Subcutaneous abdominal adipose tissue (tissue), 5 donors: ENCODE data around the gene SARM1.

Experiments
- H3K27ac ChIP-seq: one replicate; pipeline ENCODE4 v1.7.0; 2013; ENCODE audit warnings: low read depth, mild to moderate bottlenecking, inconsistent platforms, low read length, moderate library complexity
- H3K27me3 ChIP-seq, 5 donors: one replicate each; pipeline ENCODE4 v1.7.0; 2013; ENCODE audit warnings: low read length in 5 of 5, inconsistent platforms in 1 of 5; ENCODE audit not compliant: control insufficient read depth in 5 of 5, insufficient read depth in 4 of 5
- H3K36me3 ChIP-seq, 5 donors: one replicate each; pipeline ENCODE4 v1.7.0; 2013; ENCODE audit warnings: low read length in 5 of 5; ENCODE audit not compliant: control insufficient read depth in 5 of 5, insufficient read depth in 5 of 5
- H3K4me1 ChIP-seq, 5 donors: one replicate each; pipeline ENCODE4 v1.7.0; 2013; ENCODE audit warnings: low read length in 5 of 5, mild to moderate bottlenecking in 3 of 5, moderate library complexity in 1 of 5; ENCODE audit not compliant: control insufficient read depth in 5 of 5, insufficient read depth in 5 of 5
- H3K4me3 ChIP-seq, 5 donors: one replicate each; pipeline ENCODE4 v1.7.0; 2013; ENCODE audit warnings: low read length in 5 of 5, low read depth in 1 of 5
- H3K9ac ChIP-seq, 5 donors: one replicate each; pipeline ENCODE4 v1.7.0; 2013; ENCODE audit warnings: low read length in 5 of 5, mild to moderate bottlenecking in 4 of 5, moderate library complexity in 3 of 5
- H3K9me3 ChIP-seq, 5 donors: one replicate each; pipeline ENCODE4 v1.7.0; 2013; ENCODE audit warnings: low read length in 5 of 5; ENCODE audit not compliant: control insufficient read depth in 5 of 5
- donor health status: healthy.
- donor health status: healthy.
- donor health status: healthy.
- donor health status: healthy.
- donor health status: healthy.

Gene SARM1

DNA sequence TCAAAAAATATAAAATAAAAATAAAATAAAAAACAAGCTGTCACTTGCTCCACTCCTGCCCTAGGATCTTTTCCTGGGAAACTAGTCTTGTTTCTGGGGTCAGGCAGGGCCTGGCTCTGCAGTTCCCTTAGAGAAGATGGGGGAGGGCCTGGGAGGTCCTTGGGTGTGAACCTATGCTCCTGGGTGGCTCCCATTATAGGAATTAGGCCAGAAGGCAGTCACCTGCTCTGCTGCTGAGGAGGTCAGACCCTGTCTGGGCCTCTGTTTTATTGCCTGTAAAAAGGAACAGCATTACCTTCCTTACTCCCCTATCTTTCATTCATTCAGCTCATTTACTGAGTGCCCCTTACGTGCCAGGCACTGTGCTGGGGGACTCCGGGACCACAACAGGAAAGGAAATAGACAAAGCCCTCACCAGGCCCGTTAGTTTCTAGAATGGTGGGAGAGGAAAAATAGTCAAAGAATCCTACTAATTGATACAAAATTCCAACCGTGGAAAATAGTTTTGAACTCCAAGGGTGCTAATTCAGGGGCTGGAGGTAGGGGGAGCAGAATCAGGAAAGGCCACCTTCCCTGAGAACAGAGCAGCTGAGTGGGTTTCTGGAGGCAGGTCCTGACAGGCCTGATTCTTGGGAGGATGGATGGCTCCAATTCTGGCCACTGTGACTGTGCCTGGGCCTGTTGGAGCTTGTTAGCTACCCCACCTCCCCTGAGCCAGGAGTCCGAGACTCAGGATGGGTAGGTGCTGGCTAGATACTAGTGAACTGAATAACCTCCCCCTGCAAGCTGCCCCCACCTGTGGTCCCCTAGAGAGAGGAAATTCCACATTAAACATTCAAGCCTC is 35.9 kb downstream of the SARM1 start:
- no peak overlapping the region for H3K4me3 ChIP-seq
- H3K4me1 ChIP-seq: peaks cover 4 to 40% (median 25%) of the 10 kb centered on the region in 5 donors
- H3K27me3 ChIP-seq: no peaks in the 10 kb centered on the region
- H3K36me3 ChIP-seq: peaks cover 0 to 9% (median 6%) of the 10 kb centered on the region in 5 donors
- no peak overlapping the region for H3K27ac ChIP-seq
- no peaks in the 10 kb centered on the region for H3K9me3 ChIP-seq
- no peak overlapping the region for H3K9ac ChIP-seq

DNA sequence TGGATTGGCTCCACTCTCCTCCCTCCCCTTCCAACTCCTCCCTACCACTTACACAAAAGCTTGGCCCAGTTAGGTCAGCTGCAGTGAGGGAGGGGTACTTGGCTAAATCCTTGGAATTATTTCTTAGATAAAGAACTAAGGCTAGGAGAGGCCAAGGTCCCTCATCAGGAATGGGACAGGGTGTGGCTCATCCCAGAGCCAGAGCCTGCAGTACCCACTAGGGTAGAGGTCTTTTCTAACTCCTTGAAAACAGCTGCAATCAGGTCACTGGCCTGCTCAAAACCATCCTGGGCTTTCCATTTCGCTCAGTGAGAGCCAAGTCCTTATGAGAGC is 36.4 kb downstream of the SARM1 start:
- Histone ChIP-seq H3K9me3 (no peaks in the 10 kb centered on the region), H3K4me3 (no peak overlapping the region), H3K27ac (no peak overlapping the region), H3K9ac (no peak overlapping the region), H3K4me1 (peaks cover 3 to 34% (median 23%) of the 10 kb centered on the region in 5 donors), H3K36me3 (peaks cover 0 to 4% (median 3%) of the 10 kb centered on the region in 5 donors), H3K27me3 (no peaks in the 10 kb centered on the region)

DNA sequence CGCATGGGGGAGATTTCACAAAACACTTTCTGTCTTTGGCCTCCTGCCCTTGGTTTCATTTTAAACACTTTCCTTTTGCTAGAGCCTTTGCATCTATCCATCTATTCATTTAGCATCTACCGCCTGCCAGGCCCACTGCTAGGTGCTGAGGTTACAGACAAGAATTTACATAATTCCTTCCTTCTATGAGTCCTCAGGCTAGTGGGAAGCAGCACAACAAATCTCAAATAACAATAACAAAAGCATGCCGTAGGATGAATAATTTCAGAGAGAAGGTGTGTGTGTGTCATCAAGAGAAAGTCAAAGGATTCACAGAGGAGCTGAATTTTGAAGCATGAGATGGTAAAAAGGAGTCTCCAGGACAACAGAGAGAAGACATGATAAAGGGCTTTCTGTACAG is 40.6 kb downstream of the SARM1 start:
- H3K36me3 ChIP-seq: no peaks in the 10 kb centered on the region
- no peak overlapping the region for H3K4me3 ChIP-seq

DNA sequence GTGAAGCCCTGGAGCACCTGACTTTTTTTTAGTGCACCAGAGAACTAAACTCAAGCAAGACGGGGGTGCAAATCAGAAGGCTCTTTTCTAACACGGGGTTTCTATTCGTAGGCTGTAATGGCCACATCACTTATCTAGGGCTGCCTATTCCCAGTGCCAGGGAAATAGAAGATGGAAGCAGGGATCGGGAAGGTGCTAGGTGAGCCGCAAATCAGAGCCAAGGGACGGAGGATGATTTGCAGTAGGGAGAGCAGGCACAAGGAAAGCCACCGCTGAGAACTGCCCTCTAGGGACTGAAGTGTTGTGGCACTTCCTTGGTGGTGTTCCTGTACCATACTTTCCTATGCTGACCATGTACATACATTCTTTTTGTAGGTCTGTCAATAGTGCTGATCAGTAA is 42.3 kb downstream of the SARM1 start:
- H3K27ac ChIP-seq: no peak overlapping the region
- H3K9me3 ChIP-seq: no peaks in the 10 kb centered on the region
- peaks cover 0 to 6% (median 3%) of the 10 kb centered on the region in 5 donors for H3K4me1 ChIP-seq

More for the DNA sequence above, 40.6 kb downstream of the SARM1 start:
- Histone ChIP-seq H3K9ac (no peak overlapping the region), H3K27me3 (peaks cover 0 to 3% (median 0%) of the 10 kb centered on the region in 5 donors), H3K27ac (no peak overlapping the region), H3K9me3 (no peaks in the 10 kb centered on the region), H3K4me1 (peaks cover 0 to 6% (median 3%) of the 10 kb centered on the region in 5 donors)

DNA sequence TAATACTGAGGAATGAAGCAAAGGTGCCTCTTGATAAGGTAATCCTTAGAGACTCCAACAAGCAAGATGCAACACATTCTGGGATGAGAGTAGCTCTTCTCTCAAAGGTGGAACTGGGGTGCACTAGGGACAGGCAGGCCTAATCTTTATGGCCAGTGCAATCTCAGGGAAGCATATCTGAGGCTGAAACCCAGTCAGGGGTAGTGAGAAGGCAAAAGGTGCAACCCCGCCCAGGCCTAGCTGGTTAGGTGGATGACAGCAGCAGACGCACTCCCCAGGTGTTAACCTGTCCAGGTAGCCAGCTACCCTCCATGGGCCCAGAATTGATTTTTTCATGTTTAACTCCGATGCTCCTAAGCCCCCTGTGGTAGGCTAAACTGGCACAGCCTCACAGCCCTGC is 44.4 kb downstream of the SARM1 start:
- Histone ChIP-seq H3K36me3 (no peaks in the 10 kb centered on the region), H3K9ac (no peak overlapping the region), H3K27me3 (peaks cover 0 to 3% (median 0%) of the 10 kb centered on the region in 5 donors), H3K27ac (no peak overlapping the region), H3K9me3 (no peaks in the 10 kb centered on the region), H3K4me1 (peaks cover 0 to 6% (median 3%) of the 10 kb centered on the region in 5 donors), H3K4me3 (no peak overlapping the region)

More for the DNA sequence above, 42.3 kb downstream of the SARM1 start:
- H3K9ac ChIP-seq: no peak overlapping the region
- H3K4me3 ChIP-seq: no peak overlapping the region
- peaks cover 0 to 3% (median 0%) of the 10 kb centered on the region in 5 donors for H3K27me3 ChIP-seq
- H3K36me3 ChIP-seq: no peaks in the 10 kb centered on the region

DNA sequence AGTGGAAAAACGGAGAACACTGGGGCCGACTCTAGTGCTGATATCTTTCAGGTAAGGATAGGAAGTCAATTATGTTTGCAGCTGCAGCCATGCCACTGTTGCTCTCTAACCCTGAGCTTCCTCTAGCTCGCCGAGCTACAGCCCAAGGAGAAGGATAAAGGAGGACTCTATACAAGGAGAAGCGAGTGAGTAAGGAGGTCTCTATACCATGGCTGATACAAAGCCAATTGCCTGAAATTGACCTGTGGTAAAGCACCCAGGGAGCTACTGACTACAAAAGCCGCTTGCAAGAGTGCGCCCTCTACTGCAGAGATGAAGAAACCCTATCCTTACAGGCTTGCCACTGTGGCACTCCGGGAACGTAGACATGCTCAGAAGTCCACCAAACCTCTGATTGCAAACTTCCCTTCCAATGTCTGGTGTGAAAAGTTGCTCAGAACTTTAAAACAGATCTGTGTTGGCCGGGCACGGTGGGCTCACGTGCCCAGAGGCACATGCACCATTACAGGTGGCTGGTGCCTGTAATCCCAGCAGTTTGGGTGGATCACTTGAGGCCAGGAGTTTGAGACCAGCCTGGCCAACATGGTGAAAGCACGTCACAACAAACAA is 45.3 kb downstream of the SARM1 start:
- no peaks in the 10 kb centered on the region for H3K36me3 ChIP-seq
- no peaks in the 10 kb centered on the region for H3K9me3 ChIP-seq
- H3K4me3 ChIP-seq: no peak overlapping the region
- H3K9ac ChIP-seq: no peak overlapping the region
- H3K27me3 ChIP-seq: peaks cover 0 to 3% (median 0%) of the 10 kb centered on the region in 5 donors
- no peak overlapping the region for H3K27ac ChIP-seq
- H3K4me1 ChIP-seq: peaks cover 0 to 6% (median 3%) of the 10 kb centered on the region in 5 donors

DNA sequence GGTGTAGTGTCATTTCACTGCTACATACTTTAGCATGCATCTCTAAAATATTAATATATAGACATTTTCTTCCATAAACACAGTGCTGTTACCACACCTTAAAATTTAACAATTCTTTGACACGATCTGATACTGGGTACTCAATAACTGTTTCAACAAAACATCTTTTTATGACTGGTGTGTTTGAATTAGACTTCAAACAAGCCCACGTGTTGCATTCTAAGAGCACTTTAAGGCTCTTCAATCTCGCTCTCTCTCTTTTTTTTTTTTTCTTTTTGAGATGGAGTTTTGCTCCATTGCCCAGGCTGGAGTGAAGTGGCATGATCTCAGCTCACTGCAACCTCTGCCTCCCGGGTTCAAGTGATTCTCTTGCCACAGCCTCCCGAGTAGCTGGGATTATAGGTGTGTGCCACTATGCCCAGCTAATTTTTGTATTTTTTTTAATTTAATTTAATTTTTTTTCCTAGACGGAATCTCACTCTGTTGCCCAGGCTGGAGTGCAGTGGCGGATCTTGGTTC is 50.4 kb downstream of the SARM1 start:
- Histone ChIP-seq H3K36me3 (no peaks in the 10 kb centered on the region), H3K9ac (no peak overlapping the region), H3K27me3 (peaks cover 2 to 8% (median 6%) of the 10 kb centered on the region in 5 donors), H3K4me1 (peaks cover 0 to 2% (median under 1%) of the 10 kb centered on the region in 5 donors), H3K4me3 (no peak overlapping the region), H3K27ac (no peak overlapping the region), H3K9me3 (no peaks in the 10 kb centered on the region)

DNA sequence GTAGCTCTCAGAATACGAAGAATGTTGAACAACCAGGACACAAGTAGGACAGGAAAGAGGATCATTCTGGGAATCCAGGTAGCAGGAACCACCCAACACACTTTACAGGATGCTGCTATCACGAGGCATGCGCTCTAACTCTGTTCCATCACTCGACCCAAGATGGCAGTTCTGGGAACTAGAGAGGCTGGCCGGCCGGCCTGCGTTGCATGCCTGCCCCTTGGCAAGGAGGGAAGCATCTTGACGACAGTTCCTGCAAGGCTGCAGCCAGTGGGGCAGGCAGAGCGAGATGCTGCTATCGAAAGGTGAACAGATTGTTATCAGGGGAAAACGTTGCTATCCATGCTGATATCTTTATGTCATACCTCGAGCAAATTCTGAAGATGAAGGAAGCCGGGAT is 53.7 kb downstream of the SARM1 start:
- no peaks in the 10 kb centered on the region for H3K36me3 ChIP-seq
- no peak overlapping the region for H3K27ac ChIP-seq
- peaks cover 2 to 8% (median 6%) of the 10 kb centered on the region in 5 donors for H3K27me3 ChIP-seq
- H3K4me3 ChIP-seq: no peak overlapping the region
- no peaks in the 10 kb centered on the region for H3K9me3 ChIP-seq
- no peaks in the 10 kb centered on the region for H3K4me1 ChIP-seq
- no peak overlapping the region for H3K9ac ChIP-seq

DNA sequence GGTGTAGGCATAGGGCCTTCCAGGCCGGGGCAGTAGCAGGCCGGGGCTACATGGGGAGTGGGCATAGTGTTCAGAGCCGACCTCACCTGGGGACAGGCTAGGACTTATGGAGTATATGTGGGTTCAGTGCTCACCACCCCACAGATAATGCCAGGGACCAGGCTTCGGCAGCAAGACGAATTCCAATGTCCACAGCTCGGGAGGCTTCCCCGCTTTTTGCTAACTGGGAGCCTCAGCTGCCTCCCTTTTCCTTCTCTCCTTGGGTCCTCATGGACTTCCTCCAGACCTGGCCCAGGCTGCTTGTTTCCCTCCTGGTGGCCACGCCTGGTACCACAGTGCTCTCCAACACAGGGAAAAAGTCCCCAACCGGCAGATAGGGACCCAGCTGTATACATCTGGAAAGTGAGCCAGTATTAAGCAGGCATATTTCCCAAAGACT is 54.6 kb downstream of the SARM1 start:
- H3K27me3 ChIP-seq: peaks cover 2 to 8% (median 6%) of the 10 kb centered on the region in 5 donors
- no peak overlapping the region for H3K9ac ChIP-seq
- no peaks in the 10 kb centered on the region for H3K9me3 ChIP-seq
- H3K4me1 ChIP-seq: no peaks in the 10 kb centered on the region
- H3K36me3 ChIP-seq: no peaks in the 10 kb centered on the region
- H3K4me3 ChIP-seq: no peak overlapping the region
- H3K27ac ChIP-seq: no peak overlapping the region

DNA sequence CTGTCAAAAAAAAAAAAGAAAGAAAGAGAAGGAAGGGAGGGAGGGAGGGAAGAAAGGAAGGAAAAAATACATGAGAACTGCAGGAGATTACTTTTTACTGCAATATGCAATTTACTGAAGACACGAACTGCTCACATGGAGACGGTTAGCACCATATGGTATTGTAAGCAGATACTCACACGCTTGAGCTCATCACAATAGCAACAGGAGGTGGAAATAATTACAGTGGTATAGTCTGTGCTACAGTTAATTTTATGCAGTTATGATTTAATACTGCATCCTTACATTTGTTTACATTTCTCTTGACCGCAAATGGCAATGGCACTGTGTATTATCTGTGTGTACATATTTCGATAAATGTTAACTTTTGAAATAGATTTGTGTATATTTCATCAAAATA is 55.9 kb downstream of the SARM1 start:
- Histone ChIP-seq H3K27ac (no peak overlapping the region), H3K4me3 (no peak overlapping the region), H3K27me3 (peaks cover 3 to 9% (median 7%) of the 10 kb centered on the region in 5 donors)

More for the DNA sequence above, 55.9 kb downstream of the SARM1 start:
- Histone ChIP-seq H3K9ac (no peak overlapping the region), H3K9me3 (no peaks in the 10 kb centered on the region), H3K36me3 (no peaks in the 10 kb centered on the region), H3K4me1 (no peaks in the 10 kb centered on the region)
